GM12874 (cell line): ENCODE results near the gene SLC12A3.
A peak's percentile ranks its signal among the peaks of the same experiment; 100 is the strongest.

Experiments
- TF ChIP-seq, protein P1 (sequence below): IDR thresholded peaks from 2 replicates; pipeline ENCODE4 v1.5.1; 2011; ENCODE audit warnings: low read depth, mild to moderate bottlenecking, control low read depth, low read length, moderate library complexity; ENCODE audit not compliant: insufficient read depth

SLC12A3 gene

DNA sequence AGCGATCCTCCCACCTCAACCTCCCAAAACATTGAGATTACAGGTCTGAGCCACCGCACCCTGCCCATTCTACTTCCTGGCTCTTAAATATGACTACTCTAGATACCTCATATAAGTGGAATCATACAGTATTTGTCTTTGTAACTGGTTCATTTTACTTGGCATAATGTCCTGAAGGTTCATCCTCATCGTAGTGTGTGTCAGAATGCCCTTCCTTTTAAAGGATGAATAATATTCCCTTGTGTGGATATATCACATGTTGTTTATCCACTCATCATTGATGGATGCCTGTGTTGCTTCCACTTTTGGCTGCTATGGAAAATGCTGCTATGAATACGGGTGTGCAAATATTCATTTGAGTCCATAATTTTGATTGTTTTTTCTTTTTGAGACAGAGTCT, 91.1 kb downstream of the SLC12A3 start:
- TF ChIP-seq, protein P1, sequence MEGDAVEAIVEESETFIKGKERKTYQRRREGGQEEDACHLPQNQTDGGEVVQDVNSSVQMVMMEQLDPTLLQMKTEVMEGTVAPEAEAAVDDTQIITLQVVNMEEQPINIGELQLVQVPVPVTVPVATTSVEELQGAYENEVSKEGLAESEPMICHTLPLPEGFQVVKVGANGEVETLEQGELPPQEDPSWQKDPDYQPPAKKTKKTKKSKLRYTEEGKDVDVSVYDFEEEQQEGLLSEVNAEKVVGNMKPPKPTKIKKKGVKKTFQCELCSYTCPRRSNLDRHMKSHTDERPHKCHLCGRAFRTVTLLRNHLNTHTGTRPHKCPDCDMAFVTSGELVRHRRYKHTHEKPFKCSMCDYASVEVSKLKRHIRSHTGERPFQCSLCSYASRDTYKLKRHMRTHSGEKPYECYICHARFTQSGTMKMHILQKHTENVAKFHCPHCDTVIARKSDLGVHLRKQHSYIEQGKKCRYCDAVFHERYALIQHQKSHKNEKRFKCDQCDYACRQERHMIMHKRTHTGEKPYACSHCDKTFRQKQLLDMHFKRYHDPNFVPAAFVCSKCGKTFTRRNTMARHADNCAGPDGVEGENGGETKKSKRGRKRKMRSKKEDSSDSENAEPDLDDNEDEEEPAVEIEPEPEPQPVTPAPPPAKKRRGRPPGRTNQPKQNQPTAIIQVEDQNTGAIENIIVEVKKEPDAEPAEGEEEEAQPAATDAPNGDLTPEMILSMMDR: no peak

GRCh38 chr16:56956756-56957155, 91.7 kb downstream of the SLC12A3 start:
- TF ChIP-seq, protein P1: peak; percentile 21; the same call in 1 of the 2 replicates

- TF ChIP-seq, protein P1: no peak
Measured at GRCh38 chr16:56960681-56961281, 95.8 kb downstream of the SLC12A3 start.

- TF ChIP-seq, protein P1: no peak
Measured at GRCh38 chr16:56961386-56961785, 96.4 kb downstream of the SLC12A3 start.

GRCh38 chr16:56961851-56962281, 96.9 kb downstream of the SLC12A3 start, which contains the start of gene CETP:
Gene CETP (plus strand): TSS chr16:56961950. CDS start chr16:56961980, 30 bp downstream.
- TF ChIP-seq, protein P1: no peak

DNA sequence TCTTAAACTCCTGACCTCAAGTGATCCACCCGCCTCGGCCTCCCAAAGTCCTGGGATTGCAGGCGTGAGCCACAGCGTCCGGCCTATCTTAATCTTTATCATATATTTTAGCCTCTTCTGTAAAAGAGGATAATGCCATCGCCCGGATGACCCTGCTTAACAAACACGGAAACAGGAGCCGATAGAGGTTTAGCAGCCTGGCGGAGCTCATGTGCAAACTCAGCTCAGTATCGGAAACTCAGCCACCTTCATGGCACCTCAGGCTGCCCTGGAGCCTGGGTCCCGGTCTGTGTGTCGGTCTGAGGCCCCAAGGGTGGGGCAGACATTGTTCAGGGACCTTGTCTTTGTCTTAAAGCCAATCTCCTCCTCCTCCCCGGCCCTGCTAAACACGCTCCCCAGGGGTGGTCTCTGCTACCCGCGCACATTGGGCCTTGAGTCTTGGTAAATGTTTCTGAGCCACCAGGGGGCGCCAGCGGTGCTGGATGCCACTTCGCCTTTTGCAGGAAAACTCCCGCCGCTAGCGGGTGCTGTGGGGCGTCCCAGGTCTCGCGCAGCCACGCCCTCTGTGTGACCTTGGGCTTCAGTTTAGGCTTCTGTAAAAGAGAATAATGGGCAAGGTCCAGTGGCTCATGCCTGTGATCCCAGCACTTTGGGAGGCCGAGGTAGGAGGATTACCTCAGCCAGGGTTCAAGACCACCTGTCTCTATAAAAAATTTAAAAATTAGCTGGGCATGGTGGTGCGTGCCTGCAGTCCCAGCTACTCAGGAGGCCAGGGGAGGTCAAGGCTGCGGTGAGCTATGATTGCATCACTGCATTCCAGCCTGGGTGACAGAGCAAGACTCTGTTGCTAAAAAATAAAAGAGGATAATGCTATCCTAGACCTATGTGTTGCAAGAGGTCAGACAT, 99.5 kb downstream of the SLC12A3 start:
- TF ChIP-seq, protein P1: peak; percentile 99
